GM10248 (cell line): ENCODE data around the gene ANKZF1.
A peak's percentile ranks its signal among the peaks of the same experiment; 100 is the strongest.

Source experiments
- CTCF ChIA-PET: fragments of 300-600 bp; sonication (Branson Sonifier 250); formaldehyde crosslinking; extraction: SDS; loops from one replicate; lab custom pipeline; 2021; ENCODE audit warnings: antibody characterized with exemption; lab: Yijun Ruan, JAX
- POLR2A ChIA-PET: fragments of 350-650 bp; sonication (Branson Sonifier 250); formaldehyde crosslinking; extraction: SDS; loops from one replicate; lab custom pipeline; 2020; ENCODE audit warnings: antibody characterized with exemption; lab: Yijun Ruan, JAX
- DNase-seq: peaks from one replicate; pipeline ENCODE4 v3.0.0; 2012; ENCODE audit errors: extremely low spot score
- CTCF ChIP-seq: IDR thresholded peaks from 2 replicates; pipeline ENCODE4 v1.5.1; 2012; ENCODE audit warnings: mild to moderate bottlenecking, low read depth; ENCODE audit errors: extremely low read depth, missing control alignments, control extremely low read depth

Gene ANKZF1

DNA sequence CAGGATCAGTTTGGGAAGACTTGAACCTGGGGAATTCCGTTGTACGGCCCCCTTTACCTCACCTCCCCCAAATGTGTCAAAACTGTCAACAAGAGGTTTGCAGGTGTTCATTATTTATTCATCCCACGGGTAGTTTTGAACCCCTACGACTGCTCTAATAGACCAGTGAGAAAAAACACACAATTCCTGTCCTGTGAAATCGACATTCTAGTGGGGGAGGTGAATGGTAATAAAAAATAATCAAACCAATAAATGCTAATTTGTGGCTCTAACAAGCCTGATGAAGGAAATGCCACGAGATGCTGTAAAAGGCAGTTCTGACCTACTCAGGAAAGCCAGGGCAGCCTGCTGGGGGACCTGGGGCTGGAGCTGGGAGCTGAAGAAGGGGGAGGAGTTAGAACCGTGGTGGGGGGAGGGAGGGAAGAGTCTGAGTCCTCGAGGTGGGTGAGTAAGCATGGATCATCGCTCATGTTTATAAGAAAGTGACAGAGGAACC lies 49.1 kb downstream of the ANKZF1 start:
- CTCF ChIA-PET = interaction anchor here (0.9 to 16.0 kb wide), 26 partner anchors 9 to 217 kb away, joined by 3 to 336 read pairs (median 6); partner anchors contain the start of genes ANKZF1, ATG9A, CNPPD1 and GLB1L
- no peak for DNase-seq
- TF ChIP-seq CTCF = no peak
- POLR2A ChIA-PET = interaction anchor here (0.5 to 1.9 kb wide), 10 partner anchors 8 to 693 kb away, joined by 3 to 19 read pairs (median 6); partner anchors contain the start of genes DNPEP and TUBA4A

DNA sequence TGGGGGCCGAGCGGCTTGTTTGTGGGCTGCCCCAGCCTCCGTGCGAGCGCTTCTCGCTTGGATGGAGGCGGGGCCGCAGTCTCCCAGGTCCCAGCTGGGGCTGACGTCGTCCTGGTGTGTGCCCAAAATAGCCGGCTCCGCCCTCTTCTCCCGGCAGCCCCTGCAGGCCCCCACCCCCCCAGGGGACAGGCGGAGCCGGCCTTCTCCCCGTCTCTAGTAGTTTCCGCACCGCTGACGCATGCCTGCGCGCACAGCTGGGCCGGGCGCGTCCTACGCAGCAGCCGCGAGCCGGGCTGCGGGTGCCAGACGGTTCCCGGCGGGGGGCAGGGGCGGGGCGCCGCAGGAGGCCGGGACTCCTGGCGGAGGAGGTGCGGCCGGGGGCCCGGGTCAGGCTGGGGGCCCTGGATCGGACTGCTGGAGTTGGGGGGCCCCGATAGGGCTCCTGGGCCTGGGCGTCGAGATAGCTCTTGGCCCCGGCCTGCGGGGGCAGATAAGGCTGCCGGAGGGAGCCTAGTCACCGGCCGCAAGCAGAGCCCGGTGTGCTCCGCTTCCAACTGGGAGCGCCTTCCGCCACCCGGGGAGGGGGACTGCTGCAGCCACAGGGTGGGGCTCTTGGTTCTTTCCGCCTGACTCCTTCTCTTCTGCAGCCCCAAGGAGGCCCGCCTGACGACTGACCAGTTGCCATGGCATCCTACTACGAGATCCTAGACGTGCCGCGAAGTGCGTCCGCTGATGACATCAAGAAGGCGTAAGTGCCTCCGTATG lies 49.7 kb downstream of the ANKZF1 start, which contains the start of gene DNAJB2:
Gene DNAJB2, plus strand, starts transcription at position 216 of the 765 bp plus-strand sequence. Its CDS starts 468 bp downstream, at position 684.
- ChIA-PET POLR2A (interaction anchor here (0.6 to 1.9 kb wide), 10 partner anchors 10 to 694 kb away, joined by 3 to 19 read pairs (median 6); partner anchors contain the start of genes CNPPD1, DNPEP and TUBA4A), CTCF (interaction anchor here (0.9 to 16.0 kb wide), 17 partner anchors 10 to 216 kb away, joined by 3 to 336 read pairs (median 8); partner anchors contain the start of genes CNPPD1, NHEJ1, SLC23A3 and TUBA4B)
- peak; percentile 14 for TF ChIP-seq CTCF
- peak; percentile 100 for DNase-seq

- POLR2A ChIA-PET = interaction anchor here (0.6 to 2.2 kb wide), 4 partner anchors 12 to 103 kb away, joined by 4 to 19 read pairs (median 4); partner anchors contain the start of genes CNPPD1 and TUBA4A
- CTCF ChIA-PET = interaction anchor here (0.8 to 16.0 kb wide), 11 partner anchors 11 to 300 kb away, joined by 3 to 336 read pairs (median 3); partner anchors contain the start of genes CNPPD1, DNPEP, SLC23A3 and TUBA4B
- TF ChIP-seq CTCF = peak; percentile 2
- no peak for DNase-seq
Measured at GRCh38 chr2:219279916-219280516, 50.4 kb downstream of the ANKZF1 start.

GRCh38 chr2:219280651-219281050 lies 51.0 kb downstream of the ANKZF1 start:
- POLR2A ChIA-PET = interaction anchor here (0.6 to 2.2 kb wide), 4 partner anchors 11 to 81 kb away, joined by 3 to 5 read pairs (median 4); no protein-coding TSS in a partner anchor
- DNase-seq = no peak
- no peak for TF ChIP-seq CTCF
- CTCF ChIA-PET = interaction anchor here (0.8 to 16.0 kb wide), 10 partner anchors 10 to 300 kb away, joined by 3 to 336 read pairs (median 3); partner anchors contain the start of genes CNPPD1, DNPEP and SLC23A3

- TF ChIP-seq CTCF = no peak
- CTCF ChIA-PET = interaction anchor here (1.2 to 16.0 kb wide), 7 partner anchors 9 to 122 kb away, joined by 3 to 336 read pairs (median 4); partner anchors contain the start of genes DNPEP and SLC23A3
- POLR2A ChIA-PET = interaction anchor here (1.3 to 2.2 kb wide), 3 partner anchors 10 to 27 kb away, joined by 3 to 8 read pairs (median 5); partner anchors contain the start of gene TUBA4A
- no peak for DNase-seq
Measured at GRCh38 chr2:219281588-219281987, 52.0 kb downstream of the ANKZF1 start.
